OCI-LY1 (cell line): ENCODE measurements around the gene MYO1D.

Experiments
- CTCF ChIP-seq: fragments of 200-600 bp; sonication (generic), shearing (Covaris generic); IDR thresholded peaks from 2 replicates; pipeline ENCODE4 v1.5.1; 2017; ENCODE audit warnings: mild to moderate bottlenecking, antibody characterized with exemption, low read length, moderate library complexity, mixed read lengths
- EZH2 ChIP-seq: fragments of 200-600 bp; sonication (generic), shearing (Covaris generic); IDR thresholded peaks from 2 replicates; pipeline ENCODE4 v1.8.0; 2017; ENCODE audit warnings: borderline replicate concordance, mixed run types, mild to moderate bottlenecking, antibody characterized with exemption, low read length, moderate library complexity, mixed read lengths

- TF ChIP-seq CTCF, result no peak
- TF ChIP-seq EZH2, result no peak
These were observed 427.0 kb downstream of the MYO1D start for GRCh38 chr17:32449963-32450362.
